T follicular helper cell (primary cell): ENCODE results near the gene UBTD1.
"Not testable (repeated sequence)": the region's sequence is repeated elsewhere in the genome, so short reads cannot be mapped to it uniquely, and the experiment has no call there.

Source experiments
- DNase-seq: peaks from one replicate; pipeline ENCODE4 v3.0.0-alpha.2; 2020; ENCODE audit warnings: low read depth
- total RNA-seq, 2 experiments: gene quantifications; one replicate each; lab custom pipeline; 2026; lab: John Stamatoyannopoulos, UW

Gene UBTD1, protein sequence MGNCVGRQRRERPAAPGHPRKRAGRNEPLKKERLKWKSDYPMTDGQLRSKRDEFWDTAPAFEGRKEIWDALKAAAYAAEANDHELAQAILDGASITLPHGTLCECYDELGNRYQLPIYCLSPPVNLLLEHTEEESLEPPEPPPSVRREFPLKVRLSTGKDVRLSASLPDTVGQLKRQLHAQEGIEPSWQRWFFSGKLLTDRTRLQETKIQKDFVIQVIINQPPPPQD
- 2.9 to 4.1 reads per million in 2 experiments for total RNA-seq

DNA sequence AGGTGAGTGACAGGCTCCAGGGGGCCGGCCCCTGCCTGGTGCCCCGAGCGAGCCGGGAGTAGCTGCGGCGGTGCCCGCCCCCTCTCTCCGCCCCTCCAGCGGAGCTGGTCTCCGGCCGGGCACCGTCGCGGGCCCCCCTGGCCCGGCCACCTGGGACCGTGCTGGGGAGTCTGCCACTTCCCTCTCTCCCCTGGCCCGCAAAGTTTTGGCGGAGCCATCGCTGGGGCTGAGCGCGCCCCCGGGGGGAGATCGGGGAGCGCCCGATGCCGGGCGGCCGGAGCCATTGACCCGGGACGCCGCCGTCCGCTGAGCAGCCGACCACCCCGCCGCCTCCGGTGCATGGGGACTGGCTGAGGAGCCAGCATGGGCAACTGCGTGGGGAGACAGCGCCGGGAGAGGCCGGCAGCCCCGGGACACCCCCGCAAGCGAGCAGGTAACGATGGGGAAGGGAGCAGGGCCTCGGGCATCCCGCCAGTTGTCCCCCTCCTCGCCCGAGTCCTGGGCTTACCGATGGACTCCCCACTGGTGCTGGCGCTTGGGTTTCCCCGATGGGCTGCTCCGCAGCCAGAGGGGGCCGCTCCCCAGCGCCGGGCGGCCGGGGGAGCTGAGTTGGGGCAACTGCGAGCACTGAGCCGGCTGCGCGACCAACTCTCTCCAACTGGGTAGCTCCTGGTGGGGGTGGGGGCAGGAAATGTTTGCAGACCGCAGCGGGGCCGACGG lies at the start of gene UBTD1:
TSS of gene UBTD1 (plus strand) at position 84 of the 720 bp plus-strand sequence. CDS start at position 364, 280 bp downstream.
- peak; percentile 13 for DNase-seq

DNA sequence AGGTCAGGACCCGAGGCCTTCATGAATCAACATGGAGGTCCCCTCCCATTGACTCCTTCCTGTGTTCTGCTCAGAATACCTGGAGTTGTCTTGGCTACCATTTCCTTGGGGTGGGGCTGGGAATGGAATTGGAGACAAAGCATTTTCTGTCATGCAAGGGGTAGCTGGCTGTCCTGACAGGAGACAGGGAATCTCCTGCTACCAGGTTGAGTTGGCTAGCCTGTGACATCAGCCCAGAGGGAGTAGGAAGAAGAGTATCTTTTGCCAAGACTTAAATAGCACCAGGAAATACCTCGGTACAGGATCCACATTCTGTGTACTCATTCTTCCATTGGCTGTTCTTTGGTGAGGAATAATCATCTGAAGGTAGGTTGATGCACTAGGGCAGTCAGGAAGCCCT lies 47.9 kb upstream of the UBTD1 start:
- DNase-seq, result no peak

DNA sequence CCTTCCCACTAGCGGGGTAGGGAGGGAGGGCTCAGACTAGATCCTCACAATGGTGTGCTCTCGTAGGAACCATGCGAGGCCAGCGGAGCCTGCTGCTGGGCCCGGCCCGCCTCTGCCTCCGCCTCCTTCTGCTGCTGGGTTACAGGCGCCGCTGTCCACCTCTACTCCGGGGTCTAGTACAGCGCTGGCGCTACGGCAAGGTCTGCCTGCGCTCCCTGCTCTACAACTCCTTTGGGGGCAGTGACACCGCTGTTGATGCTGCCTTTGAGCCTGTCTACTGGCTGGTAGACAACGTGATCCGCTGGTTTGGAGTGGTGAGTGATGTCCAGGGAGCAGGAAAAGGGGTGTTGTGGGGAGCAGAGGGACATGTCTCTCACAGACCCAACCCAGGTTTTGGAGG lies 47.1 kb upstream of the UBTD1 start:
- DNase-seq, result no peak

DNA sequence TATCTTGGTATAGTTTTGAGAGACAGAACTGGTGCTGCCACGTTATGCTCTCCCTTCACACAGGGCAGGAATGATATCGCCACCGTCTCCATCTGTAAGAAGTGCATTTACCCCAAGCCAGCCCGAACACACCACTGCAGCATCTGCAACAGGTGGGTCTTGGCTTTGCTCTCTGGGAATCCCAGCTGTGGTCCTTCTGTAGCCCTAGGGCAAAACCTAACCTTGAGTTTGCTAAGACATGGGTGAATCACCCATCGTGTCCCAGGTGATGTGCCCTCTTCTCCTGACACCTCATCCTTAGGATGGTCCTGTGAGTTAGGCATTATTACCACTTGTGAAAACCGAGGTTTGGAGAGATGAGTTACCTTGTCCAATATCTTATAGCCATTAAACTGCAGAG lies 46.4 kb upstream of the UBTD1 start:
- DNase-seq, result no peak

DNA sequence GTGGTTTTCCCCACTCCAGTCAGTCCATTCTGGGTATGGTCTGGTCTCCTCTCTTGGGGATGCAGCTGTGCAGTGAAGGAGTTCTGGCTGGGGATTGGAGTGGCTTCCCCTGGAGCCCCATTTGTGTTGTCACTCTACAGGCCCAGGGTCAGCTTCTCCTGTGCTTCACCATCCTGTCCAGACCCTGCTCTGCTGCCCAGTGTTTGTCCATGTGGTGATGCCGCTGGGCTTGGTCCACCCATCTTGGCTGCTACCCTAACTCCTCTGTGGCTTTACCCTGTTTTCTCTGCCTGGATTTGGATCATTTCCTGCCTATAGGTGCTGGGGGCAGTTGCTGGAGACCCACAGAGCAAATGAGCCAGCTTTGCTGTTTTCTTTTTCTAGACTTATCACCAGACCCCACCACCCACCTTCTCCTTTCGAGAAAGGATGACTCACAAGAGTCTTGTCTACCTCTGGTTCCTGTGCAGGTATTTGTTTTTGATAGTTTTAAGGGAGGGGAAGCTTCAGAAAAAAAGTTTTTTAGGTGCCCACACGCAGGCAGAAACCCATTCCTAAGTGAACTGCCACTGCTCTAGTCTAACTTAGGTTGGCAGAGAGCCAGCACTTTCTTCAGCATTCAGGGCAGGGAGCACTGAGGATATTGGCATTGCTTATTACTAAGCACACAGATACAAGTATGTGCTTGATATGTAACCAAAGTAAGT lies 44.2 kb upstream of the UBTD1 start:
- DNase-seq, result no peak

DNA sequence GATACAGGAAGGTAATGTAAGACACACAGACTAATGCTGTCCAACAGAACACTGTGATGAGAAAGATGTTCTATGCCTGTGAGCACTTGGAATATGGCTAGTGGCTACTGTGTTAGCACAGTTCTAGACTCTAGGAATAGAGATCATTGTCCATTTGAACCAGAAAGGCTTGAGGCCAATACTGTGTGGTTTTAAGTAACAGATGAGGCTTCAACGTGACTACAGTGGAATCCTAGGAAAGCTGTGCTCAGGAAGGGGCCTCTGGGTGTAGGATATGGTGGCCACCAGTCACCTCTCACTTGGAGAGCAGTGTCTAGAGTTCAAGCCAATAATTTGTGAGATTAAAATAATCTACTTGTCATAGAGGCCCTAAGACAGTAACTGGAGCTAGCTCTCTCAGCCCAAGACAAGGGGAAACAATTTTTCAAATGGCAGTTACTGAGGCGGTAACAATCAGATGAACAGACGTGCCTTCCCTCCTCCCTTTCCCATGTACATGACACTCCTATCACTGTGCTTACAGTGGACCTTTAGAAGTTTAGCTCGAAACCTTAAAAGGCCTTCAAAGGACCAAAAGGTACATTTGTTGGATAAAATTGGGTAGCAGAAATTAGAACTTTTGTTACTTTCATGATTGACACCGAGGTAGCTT lies 42.6 kb upstream of the UBTD1 start:
- no peak for DNase-seq

DNA sequence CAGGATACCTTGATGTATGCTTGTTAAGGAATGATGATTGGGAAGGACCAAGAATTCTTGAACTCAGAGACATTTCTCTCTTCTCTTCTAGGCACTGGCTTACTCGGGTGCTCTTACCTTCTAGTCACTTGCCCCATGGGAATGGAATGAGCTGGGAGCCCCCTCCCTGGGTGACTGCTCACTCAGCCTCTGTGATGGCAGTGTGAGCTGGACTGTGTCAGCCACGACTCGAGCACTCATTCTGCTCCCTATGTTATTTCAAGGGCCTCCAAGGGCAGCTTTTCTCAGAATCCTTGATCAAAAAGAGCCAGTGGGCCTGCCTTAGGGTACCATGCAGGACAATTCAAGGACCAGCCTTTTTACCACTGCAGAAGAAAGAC lies 42.0 kb upstream of the UBTD1 start:
- DNase-seq, result no peak

DNA sequence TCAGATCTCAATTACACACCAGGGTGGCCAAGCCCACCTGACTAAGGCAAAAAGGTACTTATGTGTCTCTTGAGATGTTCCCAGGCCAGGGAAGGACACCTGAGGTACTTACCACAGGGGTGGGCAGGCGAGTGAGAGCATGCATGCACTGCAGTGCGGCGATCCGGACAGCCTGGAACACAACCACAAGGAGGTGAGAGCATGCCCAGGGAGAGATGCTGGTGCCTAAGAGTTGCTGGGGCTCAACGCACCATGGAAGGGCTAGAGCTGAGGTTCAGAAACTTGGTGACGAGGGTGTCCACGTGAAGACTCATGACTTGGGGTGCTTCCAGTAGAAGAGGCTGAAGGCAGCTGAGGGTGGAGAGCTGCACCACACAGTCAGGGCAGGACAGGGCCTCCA lies 39.6 kb upstream of the UBTD1 start:
- no peak for DNase-seq

DNA sequence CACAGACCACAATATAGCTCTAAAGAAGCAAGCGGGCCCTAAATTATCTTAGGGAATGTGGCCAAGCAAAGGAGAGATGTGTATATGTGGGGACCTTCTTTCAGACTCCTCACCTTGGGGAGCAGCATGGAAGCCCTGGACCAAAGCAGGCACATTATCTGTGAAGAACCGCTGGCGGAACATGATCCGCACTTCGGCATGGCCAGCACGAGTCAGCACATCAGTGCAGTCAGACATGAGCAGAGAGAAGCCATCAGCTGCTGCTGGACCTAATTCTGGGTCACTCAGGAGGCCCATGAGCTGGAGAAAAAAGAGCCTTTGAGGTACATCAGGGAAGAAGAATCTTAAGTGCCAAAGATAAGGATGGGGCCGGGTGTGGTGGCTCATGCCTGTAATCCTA lies 38.8 kb upstream of the UBTD1 start:
- DNase-seq, result no peak

DNA sequence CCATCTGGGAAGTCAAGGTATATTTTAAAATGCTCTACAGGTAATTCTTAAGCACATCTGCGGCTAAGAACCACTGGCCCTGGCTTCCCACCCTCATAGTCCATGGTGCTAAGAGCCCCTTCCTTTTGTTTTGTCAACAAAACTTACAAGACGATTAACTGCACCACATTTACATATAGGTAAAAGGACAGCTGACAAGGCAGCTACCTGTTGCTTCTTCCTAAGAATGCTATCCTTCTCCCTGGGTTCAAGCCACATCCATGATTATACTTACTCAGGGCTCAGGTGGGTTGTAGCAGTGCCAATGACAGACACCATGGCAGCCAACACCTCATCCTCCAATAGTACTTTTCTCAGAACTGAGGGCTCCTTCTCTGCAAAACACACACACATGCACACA lies 36.4 kb upstream of the UBTD1 start:
- no peak for DNase-seq

DNA sequence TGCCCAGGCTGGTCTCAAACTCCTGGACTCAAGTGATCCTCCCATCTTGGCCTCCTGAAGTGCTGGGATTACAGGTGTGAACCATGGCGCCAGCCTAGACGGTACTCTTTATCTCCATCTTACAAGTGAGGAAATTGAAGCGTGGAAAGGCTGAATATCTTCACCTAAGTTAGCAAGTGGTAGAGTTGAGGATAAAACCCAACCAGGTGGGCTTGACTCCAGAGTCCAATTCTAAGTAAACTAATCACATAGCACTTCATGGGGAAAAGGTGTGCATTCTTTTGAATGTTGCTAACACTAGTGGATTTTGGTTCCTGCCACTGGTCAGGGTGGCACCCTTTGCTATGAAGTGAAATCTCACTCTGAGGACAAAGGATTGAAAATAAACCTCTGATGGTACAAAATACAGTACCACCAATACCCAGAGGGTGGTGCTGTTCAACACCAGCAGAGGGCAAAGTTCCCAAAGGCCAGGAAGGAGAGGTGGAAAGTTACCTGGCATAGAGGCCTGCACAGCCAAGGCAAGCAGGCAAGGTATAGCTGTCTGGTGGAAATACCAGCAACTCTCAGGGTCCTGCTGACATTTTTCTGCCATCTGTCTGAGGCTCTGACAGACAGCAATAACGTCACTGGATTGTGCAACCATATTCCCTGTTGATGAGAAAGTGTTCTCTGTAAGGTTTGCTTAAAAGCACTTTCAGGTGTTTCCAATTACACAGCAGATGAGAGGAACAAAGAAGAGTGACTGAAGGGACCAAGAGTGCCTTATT lies 35.2 kb upstream of the UBTD1 start:
- DNase-seq, result peak; percentile 26

DNA sequence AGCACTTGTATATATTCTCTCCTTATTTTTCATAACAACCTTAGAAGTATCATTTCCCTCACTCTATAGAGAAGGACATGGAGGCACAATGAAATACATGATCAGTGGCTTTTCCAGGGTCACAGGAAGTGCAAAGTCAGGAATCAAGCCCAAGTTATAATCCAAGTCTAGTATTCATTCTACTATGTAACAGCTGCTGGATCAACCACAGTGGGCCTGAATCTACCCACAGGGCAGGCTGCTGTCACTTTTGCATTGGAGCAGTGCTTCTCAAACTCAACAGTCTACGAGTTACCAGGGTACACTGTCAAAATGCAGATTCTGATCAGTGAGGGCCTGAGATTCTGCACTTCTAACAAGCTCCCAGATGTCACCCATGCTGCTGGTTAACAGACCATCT lies 34.5 kb upstream of the UBTD1 start:
- no peak for DNase-seq

DNA sequence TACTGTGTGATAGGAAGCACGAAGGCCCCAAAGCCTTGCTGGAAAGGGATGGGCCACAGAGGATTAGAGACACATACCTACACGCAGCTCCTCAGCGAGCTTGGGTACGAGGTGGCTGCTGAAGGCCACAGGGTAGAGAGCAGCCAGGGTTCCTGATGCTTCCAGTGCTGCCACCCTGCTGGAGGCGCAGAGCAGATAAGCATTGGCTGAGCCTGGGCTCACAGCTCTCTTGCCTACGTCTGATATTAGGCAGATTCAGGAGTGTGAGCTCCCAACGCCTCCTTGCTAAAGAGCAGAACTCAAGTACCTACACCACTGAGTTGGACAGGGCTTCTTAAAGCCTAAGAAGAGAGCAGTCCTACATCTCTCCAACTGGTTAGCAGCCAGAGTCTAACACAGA lies 32.7 kb upstream of the UBTD1 start:
- no peak for DNase-seq

DNA sequence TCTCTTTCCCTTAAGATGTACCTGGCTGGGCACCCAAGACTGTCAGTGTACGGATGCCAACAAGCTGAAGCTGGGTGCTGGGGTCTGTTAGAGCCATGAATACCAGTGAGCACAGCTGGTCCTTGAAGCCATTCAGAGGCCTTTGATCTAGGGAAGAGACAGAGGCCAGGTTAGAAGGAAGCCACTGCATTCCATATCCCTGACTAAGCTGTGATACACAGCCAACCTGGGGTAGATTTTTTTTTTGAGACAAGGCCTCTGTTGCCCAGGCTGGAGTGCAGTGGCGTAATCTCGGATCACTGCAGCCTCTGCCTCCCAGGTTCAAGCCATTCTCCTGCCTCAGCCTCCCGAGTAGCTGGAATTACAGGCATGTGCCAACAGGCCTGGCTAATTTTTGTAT lies 32.0 kb upstream of the UBTD1 start:
- no peak for DNase-seq

DNA sequence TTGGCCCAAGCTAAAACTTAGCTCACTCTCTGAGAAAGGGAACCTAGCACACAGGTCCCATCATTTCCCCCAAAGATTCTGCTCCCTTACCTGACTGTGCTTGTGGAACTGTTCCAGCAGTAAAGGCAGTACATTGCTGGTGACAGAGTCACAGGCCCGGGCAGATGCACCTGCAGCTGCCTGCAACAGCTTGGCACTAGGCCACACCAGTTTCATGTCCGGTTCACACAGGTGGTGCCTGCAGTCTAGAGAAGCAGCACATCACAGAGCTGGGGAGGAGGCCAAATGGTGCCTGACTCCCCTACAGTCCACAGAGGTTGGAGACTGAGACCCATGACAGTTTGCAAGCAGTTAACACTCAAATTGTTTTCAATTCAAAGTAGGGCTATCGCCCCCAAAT lies 30.6 kb upstream of the UBTD1 start:
- no peak for DNase-seq

DNA sequence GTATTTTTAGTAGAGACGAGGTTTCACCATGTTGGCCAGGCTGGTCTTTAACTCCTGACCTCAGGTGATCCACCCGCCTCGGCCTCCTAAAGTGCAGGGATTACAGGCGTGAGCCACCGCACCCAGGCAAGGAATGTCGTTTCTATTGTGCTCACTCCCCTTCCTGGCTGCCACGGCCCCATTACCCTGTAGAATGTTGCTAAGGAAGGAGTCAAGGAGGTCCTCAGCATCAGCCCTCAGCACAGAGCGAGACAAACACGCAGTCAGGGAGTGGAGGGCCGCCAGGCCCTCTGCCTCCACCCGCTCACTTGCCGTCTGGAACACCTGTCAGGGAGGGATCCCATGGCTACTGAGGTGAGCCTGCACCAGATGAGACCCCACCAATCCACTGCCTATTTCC lies 29.9 kb upstream of the UBTD1 start:
- not testable (repeated sequence) for DNase-seq

DNA sequence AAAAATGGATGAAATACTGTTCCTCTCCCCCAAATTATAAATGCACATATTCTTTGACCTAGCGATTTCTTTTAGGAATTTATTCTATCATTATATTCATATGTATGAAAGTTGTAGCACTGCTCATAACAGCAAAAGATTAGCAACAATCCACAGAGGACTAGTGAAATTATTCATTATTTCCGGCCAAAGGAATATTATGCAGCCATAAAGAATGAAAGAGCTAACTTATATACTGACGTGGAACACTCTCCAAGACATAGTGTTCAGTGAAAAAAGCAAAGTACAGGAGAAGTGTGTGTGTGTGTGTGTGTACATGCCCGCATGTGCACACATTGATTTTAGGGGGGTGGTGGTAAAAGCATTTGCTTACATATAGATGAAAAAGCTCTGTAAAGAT lies 23.8 kb upstream of the UBTD1 start:
- DNase-seq, result no peak

DNA sequence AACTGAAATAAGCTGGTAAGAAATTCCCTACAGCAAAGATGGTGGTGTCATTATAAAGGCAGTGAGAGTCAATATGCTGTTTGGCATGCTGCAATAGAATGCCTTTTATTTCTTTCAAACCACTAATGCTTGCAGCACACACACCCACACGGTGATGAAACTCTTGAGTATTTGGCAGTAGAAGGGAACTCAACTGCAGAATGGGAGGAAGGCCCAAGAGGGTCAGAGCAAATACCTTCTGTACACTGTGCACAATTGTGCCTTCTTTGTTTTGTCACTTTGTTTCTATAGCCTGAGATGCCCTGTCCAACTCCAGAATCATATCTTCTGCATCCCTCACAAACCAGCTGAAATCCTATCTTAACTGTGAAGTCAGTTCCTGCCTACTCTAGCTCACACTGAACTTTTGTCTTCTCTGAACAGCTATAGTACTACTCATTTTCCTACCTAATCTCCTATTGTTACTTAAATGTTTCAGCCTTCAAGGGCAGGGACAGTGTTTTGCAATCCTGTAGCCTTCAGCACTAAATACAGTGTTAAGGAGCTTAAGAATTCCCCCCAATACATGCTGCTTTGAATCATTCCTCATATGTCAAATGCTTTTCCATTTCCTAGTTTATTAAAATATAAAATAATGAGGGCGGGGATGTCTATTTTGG lies 22.7 kb upstream of the UBTD1 start:
- no peak for DNase-seq

DNA sequence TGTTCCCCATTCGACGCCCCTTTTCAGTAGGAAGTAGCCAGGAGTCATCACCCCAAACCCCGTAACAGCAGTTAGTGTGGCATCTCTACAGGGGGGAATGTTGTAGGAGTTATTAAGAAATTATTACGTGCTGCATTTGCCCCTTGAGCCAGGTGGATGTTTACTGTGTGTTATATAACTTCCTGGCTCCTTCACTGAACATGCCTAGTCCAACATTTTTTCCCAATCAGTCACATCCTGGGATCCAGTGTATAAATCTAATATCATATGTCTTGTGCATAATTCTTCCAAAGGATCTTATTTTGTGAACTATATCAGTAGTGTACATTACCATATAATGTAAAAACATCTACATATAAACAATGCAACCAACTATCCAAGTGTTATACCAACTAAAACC lies 19.3 kb upstream of the UBTD1 start:
- DNase-seq, result not testable (repeated sequence)

DNA sequence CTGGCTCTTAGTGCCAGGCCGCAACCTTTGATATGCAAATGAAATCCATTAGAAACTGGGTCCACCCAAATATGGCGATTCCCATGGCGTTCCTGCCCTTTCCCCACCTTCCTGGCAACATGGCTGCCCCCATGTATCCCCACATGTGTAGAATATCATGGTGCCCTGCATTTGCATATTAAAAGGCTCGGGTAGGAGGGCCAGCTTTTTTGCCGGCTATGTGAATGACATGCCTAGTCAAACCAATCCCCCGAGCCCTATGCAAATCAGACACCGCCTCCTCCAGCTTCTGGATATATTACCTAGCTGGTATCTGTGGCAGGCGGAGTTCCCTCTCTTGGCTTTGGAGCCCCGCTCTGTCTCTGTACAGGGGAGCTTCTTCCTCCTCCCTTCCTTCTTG lies 18.8 kb upstream of the UBTD1 start:
- no peak for DNase-seq

DNA sequence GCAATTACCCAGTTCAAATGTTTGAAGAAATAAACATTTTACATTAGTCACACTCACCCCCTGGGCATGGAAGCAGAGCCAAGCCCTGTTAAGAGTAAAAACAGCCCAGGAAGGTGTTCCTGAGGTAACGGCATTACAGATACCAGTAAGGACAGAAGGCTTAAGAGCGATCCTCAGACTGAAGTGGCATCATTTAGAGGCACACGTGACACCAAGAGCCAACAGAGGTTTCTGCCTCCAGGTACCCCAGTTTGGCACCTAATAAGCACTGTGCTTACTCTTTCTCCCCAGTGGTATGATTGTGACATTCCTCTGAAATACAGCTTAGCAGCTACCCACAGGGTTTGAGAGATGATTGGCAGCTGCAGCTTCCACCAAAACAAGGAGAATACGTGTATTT lies 17.7 kb upstream of the UBTD1 start:
- DNase-seq, result no peak
